Measurements from ENCODE around the gene AKAP12.

Gene AKAP12

DNA sequence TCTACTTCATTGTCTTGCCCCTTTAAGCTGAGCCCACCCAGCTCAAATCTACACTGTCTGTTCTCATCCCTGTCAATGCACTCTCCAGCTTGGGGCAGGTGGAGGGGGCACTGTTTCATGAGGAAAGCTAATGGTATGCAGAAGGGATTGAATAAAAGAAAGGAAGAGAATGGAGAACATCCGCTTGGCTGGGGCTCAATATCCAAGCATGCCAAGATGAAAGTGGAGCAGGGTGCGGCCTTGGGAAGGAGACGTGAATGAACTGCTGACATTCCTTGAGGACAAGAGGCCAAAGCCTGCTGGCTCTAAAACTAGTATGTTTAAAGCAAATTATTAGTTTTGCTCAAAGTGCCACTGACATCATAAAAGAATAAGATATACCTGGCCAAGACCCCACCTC lies 24.2 kb downstream of the AKAP12 start:
- Histone ChIP-seq H3K4me1 (ENCODE audit: insufficient read depth, insufficient read length) (no peaks in the 10 kb centered on the region), H3K9me3 (ENCODE audit: insufficient read depth, low read length) (no peaks in the 10 kb centered on the region), H3K4me3 (ENCODE audit: insufficient read length, low read depth) (no peak overlapping the region), H3K27me3 (ENCODE audit: insufficient read depth, insufficient read length) (no peaks in the 10 kb centered on the region), H3K9ac (ENCODE audit: insufficient read length, low read depth) (no peak overlapping the region), H3K36me3 (ENCODE audit: insufficient read depth, insufficient read length, low read length) (no peaks in the 10 kb centered on the region)
- no peak for DNase-seq (ENCODE audit: low read depth, low spot score)
- no peak for TF ChIP-seq ZNF274 (IDR thresholded peaks at IDR 0.05; ENCODE audit: low read depth, low read length)
- TF ChIP-seq YY1 (IDR thresholded peaks at IDR 0.05; ENCODE audit: insufficient read depth, insufficient read length): no peak
- TF ChIP-seq SUZ12 (IDR thresholded peaks at IDR 0.05; ENCODE audit: extremely low read depth, insufficient read depth, insufficient read length): no peak

DNA sequence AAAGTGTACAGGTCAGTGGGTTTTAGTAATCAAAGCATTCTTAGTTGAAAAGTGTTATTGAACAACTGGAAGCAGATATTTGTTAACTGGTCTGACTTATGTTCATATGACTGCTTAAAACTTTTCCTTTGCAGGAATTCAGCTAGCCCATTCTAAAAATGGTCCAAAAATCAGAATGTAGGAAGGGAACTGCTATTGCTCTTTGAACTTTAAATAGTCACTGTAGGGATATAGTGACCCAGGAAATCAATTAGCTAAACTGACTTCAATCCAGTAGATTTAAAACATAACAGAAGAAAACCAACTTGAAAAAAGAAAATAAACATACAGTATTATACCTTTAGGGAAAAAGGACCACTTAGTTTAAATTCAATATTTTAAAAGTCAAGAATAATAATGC lies 25.5 kb downstream of the AKAP12 start:
- Histone ChIP-seq H3K4me1 (ENCODE audit: insufficient read depth, insufficient read length) (no peaks in the 10 kb centered on the region), H3K9me3 (ENCODE audit: insufficient read depth, low read length) (no peaks in the 10 kb centered on the region), H3K27me3 (ENCODE audit: insufficient read depth, insufficient read length) (no peaks in the 10 kb centered on the region), H3K4me3 (ENCODE audit: insufficient read length, low read depth) (no peak overlapping the region), H3K36me3 (ENCODE audit: insufficient read depth, insufficient read length, low read length) (no peaks in the 10 kb centered on the region), H3K9ac (ENCODE audit: insufficient read length, low read depth) (no peak overlapping the region)
- no peak for DNase-seq (ENCODE audit: low read depth, low spot score)
- TF ChIP-seq SUZ12 (IDR thresholded peaks at IDR 0.05; ENCODE audit: extremely low read depth, insufficient read depth, insufficient read length): no peak
- TF ChIP-seq ZNF274 (IDR thresholded peaks at IDR 0.05; ENCODE audit: low read depth, low read length): no peak
- no peak for TF ChIP-seq YY1 (IDR thresholded peaks at IDR 0.05; ENCODE audit: insufficient read depth, insufficient read length)

DNA sequence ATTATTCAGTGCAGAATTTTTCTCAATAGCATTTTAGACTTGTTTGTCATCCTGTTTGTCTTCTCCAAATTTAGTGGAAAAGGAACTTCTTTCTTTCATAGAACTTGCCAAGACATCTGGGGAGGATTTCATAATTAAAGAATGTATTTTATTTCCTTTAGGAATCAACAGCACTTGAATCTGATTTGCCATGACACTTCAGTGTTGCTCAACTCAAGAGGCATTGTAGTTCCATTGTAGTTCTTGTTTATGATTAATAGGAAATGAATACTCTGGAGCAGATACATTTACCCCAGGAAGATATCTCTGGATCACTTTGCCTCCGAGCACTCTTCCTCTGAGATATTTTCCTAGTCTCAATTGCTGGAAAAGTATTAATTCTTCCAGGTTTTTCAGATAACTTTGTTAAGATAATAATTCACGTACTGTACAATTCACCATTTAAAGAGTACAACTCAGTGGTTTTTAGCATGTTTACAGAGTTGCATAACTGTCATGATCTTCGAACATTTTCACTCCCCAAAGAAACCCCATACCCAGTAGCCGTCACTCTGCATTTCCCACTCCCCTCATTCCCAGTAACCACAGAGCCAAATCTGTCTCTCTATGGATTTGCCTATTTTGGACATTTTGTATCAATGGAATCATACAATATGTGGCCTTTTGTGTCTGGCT lies 29.7 kb downstream of the AKAP12 start:
- no peaks in the 10 kb centered on the region for H3K36me3 ChIP-seq (ENCODE audit: insufficient read depth, insufficient read length, low read length)
- DNase-seq (ENCODE audit: low read depth, low spot score): no peak
- no peaks in the 10 kb centered on the region for H3K9me3 ChIP-seq (ENCODE audit: insufficient read depth, low read length)
- no peak overlapping the region for H3K4me3 ChIP-seq (ENCODE audit: insufficient read length, low read depth)
- H3K4me1 ChIP-seq (ENCODE audit: insufficient read depth, insufficient read length): no peaks in the 10 kb centered on the region
- no peak overlapping the region for H3K9ac ChIP-seq (ENCODE audit: insufficient read length, low read depth)
- TF ChIP-seq SUZ12 (IDR thresholded peaks at IDR 0.05; ENCODE audit: extremely low read depth, insufficient read depth, insufficient read length) (no peak), YY1 (IDR thresholded peaks at IDR 0.05; ENCODE audit: insufficient read depth, insufficient read length) (no peak), ZNF274 (IDR thresholded peaks at IDR 0.05; ENCODE audit: low read depth, low read length) (no peak)
- no peaks in the 10 kb centered on the region for H3K27me3 ChIP-seq (ENCODE audit: insufficient read depth, insufficient read length)

GRCh38 chr6:151275121-151275520 lies 35.4 kb downstream of the AKAP12 start:
- TF ChIP-seq YY1 (IDR thresholded peaks at IDR 0.05; ENCODE audit: insufficient read depth, insufficient read length): no peak
- TF ChIP-seq SUZ12 (IDR thresholded peaks at IDR 0.05; ENCODE audit: extremely low read depth, insufficient read depth, insufficient read length): no peak
- no peak for TF ChIP-seq ZNF274 (IDR thresholded peaks at IDR 0.05; ENCODE audit: low read depth, low read length)
- H3K27me3 ChIP-seq (ENCODE audit: insufficient read depth, insufficient read length): no peaks in the 10 kb centered on the region
- no peak for DNase-seq (ENCODE audit: low read depth, low spot score)
- H3K9me3 ChIP-seq (ENCODE audit: insufficient read depth, low read length): no peaks in the 10 kb centered on the region
- no peak overlapping the region for H3K9ac ChIP-seq (ENCODE audit: insufficient read length, low read depth)
- no peaks in the 10 kb centered on the region for H3K36me3 ChIP-seq (ENCODE audit: insufficient read depth, insufficient read length, low read length)
- H3K4me3 ChIP-seq (ENCODE audit: insufficient read length, low read depth): no peak overlapping the region
- no peaks in the 10 kb centered on the region for H3K4me1 ChIP-seq (ENCODE audit: insufficient read depth, insufficient read length)

DNA sequence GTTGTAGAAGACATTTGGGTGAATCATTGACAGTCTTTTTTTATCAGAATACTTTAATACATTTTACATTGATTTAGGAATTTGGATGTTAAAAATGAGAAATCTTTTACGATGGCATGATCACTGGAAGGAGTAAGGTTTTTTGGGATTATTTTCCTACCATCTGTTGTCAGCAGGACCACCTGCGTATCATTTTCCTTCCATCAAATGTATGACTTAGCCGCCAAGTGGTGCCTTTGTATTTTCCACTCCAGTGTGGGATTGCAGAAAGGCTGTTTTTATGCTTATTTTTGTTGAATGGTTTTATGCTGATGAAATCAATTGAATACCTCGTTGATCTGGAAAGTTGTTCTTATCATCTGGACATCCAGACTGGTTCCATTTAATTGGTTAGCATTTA lies 35.8 kb downstream of the AKAP12 start:
- no peak overlapping the region for H3K4me3 ChIP-seq (ENCODE audit: insufficient read length, low read depth)
- H3K9ac ChIP-seq (ENCODE audit: insufficient read length, low read depth): no peak overlapping the region
- no peak for TF ChIP-seq SUZ12 (IDR thresholded peaks at IDR 0.05; ENCODE audit: extremely low read depth, insufficient read depth, insufficient read length)
- TF ChIP-seq YY1 (IDR thresholded peaks at IDR 0.05; ENCODE audit: insufficient read depth, insufficient read length): no peak
- TF ChIP-seq ZNF274 (IDR thresholded peaks at IDR 0.05; ENCODE audit: low read depth, low read length): no peak
- no peaks in the 10 kb centered on the region for H3K4me1 ChIP-seq (ENCODE audit: insufficient read depth, insufficient read length)
- H3K27me3 ChIP-seq (ENCODE audit: insufficient read depth, insufficient read length): no peaks in the 10 kb centered on the region
- no peaks in the 10 kb centered on the region for H3K36me3 ChIP-seq (ENCODE audit: insufficient read depth, insufficient read length, low read length)
- no peaks in the 10 kb centered on the region for H3K9me3 ChIP-seq (ENCODE audit: insufficient read depth, low read length)
- no peak for DNase-seq (ENCODE audit: low read depth, low spot score)

DNA sequence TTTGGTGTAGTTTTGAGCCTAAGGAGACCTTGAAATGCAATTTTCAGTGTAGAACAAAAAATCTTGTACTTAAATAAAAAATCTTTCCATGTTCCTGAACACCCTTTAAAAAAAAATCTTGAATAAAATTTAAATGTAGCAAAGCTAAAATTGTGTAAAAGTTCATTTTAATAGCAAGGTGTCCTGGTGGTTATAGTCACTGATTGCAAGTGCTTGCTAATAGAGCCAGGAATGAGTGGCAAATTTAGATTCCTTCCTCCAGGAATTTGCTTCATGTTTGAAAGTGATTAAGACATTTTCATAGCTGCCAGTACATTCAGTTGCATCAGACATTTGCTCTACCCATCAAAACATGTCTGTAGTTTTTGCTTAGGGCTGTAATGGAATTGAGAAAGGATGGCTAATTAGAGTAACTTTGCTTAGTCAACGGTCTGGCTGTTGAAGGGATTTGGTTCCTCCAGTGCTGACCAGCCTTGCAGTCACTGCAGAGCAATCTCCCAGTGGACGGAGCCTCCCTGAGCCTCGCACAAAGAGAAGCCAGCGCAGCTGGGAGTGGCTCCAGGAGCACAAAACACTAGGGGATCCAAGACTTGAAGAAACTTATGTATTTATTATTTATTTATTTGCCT lies 36.5 kb downstream of the AKAP12 start:
- H3K4me1 ChIP-seq (ENCODE audit: insufficient read depth, insufficient read length): no peaks in the 10 kb centered on the region
- no peaks in the 10 kb centered on the region for H3K36me3 ChIP-seq (ENCODE audit: insufficient read depth, insufficient read length, low read length)
- H3K4me3 ChIP-seq (ENCODE audit: insufficient read length, low read depth): no peak overlapping the region
- no peak for DNase-seq (ENCODE audit: low read depth, low spot score)
- no peaks in the 10 kb centered on the region for H3K9me3 ChIP-seq (ENCODE audit: insufficient read depth, low read length)
- no peak overlapping the region for H3K9ac ChIP-seq (ENCODE audit: insufficient read length, low read depth)
- TF ChIP-seq YY1 (IDR thresholded peaks at IDR 0.05; ENCODE audit: insufficient read depth, insufficient read length): no peak
- TF ChIP-seq SUZ12 (IDR thresholded peaks at IDR 0.05; ENCODE audit: extremely low read depth, insufficient read depth, insufficient read length): no peak
- TF ChIP-seq ZNF274 (IDR thresholded peaks at IDR 0.05; ENCODE audit: low read depth, low read length): no peak
- H3K27me3 ChIP-seq (ENCODE audit: insufficient read depth, insufficient read length): no peaks in the 10 kb centered on the region

DNA sequence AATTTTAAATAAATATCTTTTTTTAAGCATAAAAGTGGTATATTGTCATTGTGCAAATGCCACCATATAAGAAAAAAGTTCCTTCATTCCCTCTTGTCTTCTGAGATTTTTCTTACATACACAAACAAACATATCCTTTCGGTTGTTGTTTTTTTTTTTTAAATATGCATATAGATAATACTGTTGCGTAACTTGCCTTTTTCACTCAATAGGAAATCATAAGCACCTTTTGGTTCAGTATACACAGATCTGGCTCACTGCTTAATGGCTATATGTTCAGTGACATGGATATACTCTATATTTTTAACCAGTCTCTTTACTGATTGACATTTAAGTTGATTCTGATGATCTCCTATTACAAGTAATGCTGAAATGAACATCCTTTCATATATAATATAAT lies 40.1 kb downstream of the AKAP12 start:
- no peaks in the 10 kb centered on the region for H3K9me3 ChIP-seq (ENCODE audit: insufficient read depth, low read length)
- DNase-seq (ENCODE audit: low read depth, low spot score): no peak
- no peaks in the 10 kb centered on the region for H3K27me3 ChIP-seq (ENCODE audit: insufficient read depth, insufficient read length)
- no peaks in the 10 kb centered on the region for H3K36me3 ChIP-seq (ENCODE audit: insufficient read depth, insufficient read length, low read length)
- no peak for TF ChIP-seq SUZ12 (IDR thresholded peaks at IDR 0.05; ENCODE audit: extremely low read depth, insufficient read depth, insufficient read length)
- TF ChIP-seq YY1 (IDR thresholded peaks at IDR 0.05; ENCODE audit: insufficient read depth, insufficient read length): no peak
- no peak for TF ChIP-seq ZNF274 (IDR thresholded peaks at IDR 0.05; ENCODE audit: low read depth, low read length)
- no peak overlapping the region for H3K4me3 ChIP-seq (ENCODE audit: insufficient read length, low read depth)
- H3K4me1 ChIP-seq (ENCODE audit: insufficient read depth, insufficient read length): no peaks in the 10 kb centered on the region
- no peak overlapping the region for H3K9ac ChIP-seq (ENCODE audit: insufficient read length, low read depth)
